K562 (cell line): Measurements from ENCODE around the gene FAM184B. TPM values are rescaled to one million over a fixed set of nuclear protein-coding genes. Genes with fewer than 3 reads are reported as not detected.

Source experiments
- ATAC-seq: fragments of 200-7000 bp; cut with Tn5 transposase; 3 replicates; pipeline ENCODE4 v1.9.1; 2020; ENCODE audit warnings: moderate library complexity
- BruUV-seq: library from RNA; stranded (reverse); fragments of 400-500 nt; replicated peaks from 2 replicates; lab custom pipeline; 2021; lab: Mats Ljungman, UMichigan
- CTCF ChIA-PET: fragments of 300-600 bp; formaldehyde crosslinking; extraction: SDS; loops from one replicate; lab custom pipeline; 2021; ENCODE audit warnings: low intra/inter-chr PET ratio; lab: Yijun Ruan, JAX
- POLR2A ChIA-PET: fragments of 300-600, 350-650 bp; sonication (Branson Sonifier 250); formaldehyde crosslinking; extraction: SDS; loops from one replicate; lab custom pipeline; 2021; ENCODE audit warnings: antibody characterized with exemption, inconsistent platforms; lab: Yijun Ruan, JAX
- DNase-seq, 4 experiments: peaks; one replicate each; pipeline versions ENCODE4 v3.0.0 to v3.0.0-alpha.2; 2011 to 2018; ENCODE audit warnings: low spot score in 3 of 4, mixed read lengths in 3 of 4; ENCODE audit errors: extremely low read depth in 1 of 4
- FAIRE-seq: peaks from 2 replicates; lab custom pipeline; 2011; peaks lifted over from hg19 to GRCh38; lab: Jason Lieb, UNC
- H2AFZ ChIP-seq: 2 replicates; pipeline ENCODE4 v1.6.0; 2011; ENCODE audit warnings: low read depth, low read length, control low read depth, inconsistent platforms
- H3K27ac ChIP-seq: fragments of 200-600 bp; 3 replicates; pipeline ENCODE4 v1.8.0; 2011; ENCODE audit warnings: low read depth, mild to moderate bottlenecking, control low read depth, inconsistent platforms, low read length, moderate library complexity, mixed read lengths; ENCODE audit errors: extremely low read depth
- H3K27me3 ChIP-seq, 2 experiments: fragments of 300-600 bp in 1 of 2; 2 replicates in 1 of 2; 3 replicates in 1 of 2; pipeline versions ENCODE4 v1.6.0 to v1.8.0; 2011; ENCODE audit warnings: inconsistent platforms in 2 of 2, low read length in 2 of 2, mild to moderate bottlenecking in 1 of 2, mixed read lengths in 1 of 2, moderate library complexity in 1 of 2; ENCODE audit not compliant: control insufficient read depth in 2 of 2, insufficient read depth in 2 of 2
- H3K36me3 ChIP-seq: fragments of 300-600 bp; 3 replicates; pipeline ENCODE4 v1.8.0; 2011; ENCODE audit warnings: mild to moderate bottlenecking, low read length, inconsistent platforms; ENCODE audit not compliant: control insufficient read depth, insufficient read depth
- H3K4me1 ChIP-seq, 2 experiments: fragments of 200-600 bp in 1 of 2; replicated peaks in 1 of 2; 2 replicates in 1 of 2; 3 replicates in 1 of 2; pipeline versions ENCODE4 v1.5.1 to v1.8.0; 2011; ENCODE audit warnings: inconsistent platforms in 2 of 2, low read length in 2 of 2, mild to moderate bottlenecking in 1 of 2, mixed read lengths in 1 of 2, moderate library complexity in 1 of 2; ENCODE audit not compliant: control insufficient read depth in 2 of 2, insufficient read depth in 2 of 2
- H3K4me2 ChIP-seq: 2 replicates; pipeline ENCODE4 v1.6.1; 2011; ENCODE audit warnings: low read length, control low read depth, inconsistent platforms, mixed read lengths; ENCODE audit not compliant: insufficient read depth
- H3K4me3 ChIP-seq: fragments of 200-600 bp; sonication (generic), shearing (Covaris generic); 2 replicates; pipeline ENCODE4 v1.5.1; 2016; ENCODE audit warnings: control low read depth, inconsistent platforms
- H3K79me2 ChIP-seq: fragments of 200-600 bp; 3 replicates; pipeline ENCODE4 v1.8.0; 2011; ENCODE audit warnings: low read length, inconsistent platforms; ENCODE audit not compliant: control insufficient read depth, insufficient read depth
- H3K9ac ChIP-seq, 2 experiments: 2 replicates each; pipeline versions ENCODE4 v1.6.0 to v1.6.1; 2011; ENCODE audit warnings: low read depth in 2 of 2, low read length in 2 of 2, control low read depth in 1 of 2, inconsistent platforms in 1 of 2, mild to moderate bottlenecking in 1 of 2, mixed read lengths in 1 of 2; ENCODE audit not compliant: insufficient read depth in 1 of 2
- H3K9me1 ChIP-seq: one replicate; pipeline ENCODE4 v1.6.0; 2011; ENCODE audit warnings: inconsistent platforms, mild to moderate bottlenecking, low read length, moderate library complexity; ENCODE audit not compliant: control insufficient read depth, insufficient read depth
- H3K9me3 ChIP-seq: replicated peaks from 2 replicates; pipeline ENCODE4 v1.5.1; 2011; ENCODE audit warnings: low read depth, low read length, inconsistent platforms; ENCODE audit not compliant: control insufficient read depth, insufficient read depth
- H4K20me1 ChIP-seq: replicated peaks from 2 replicates; pipeline ENCODE4 v1.6.1; 2011; ENCODE audit warnings: low read length, inconsistent platforms, mixed read lengths; ENCODE audit not compliant: control insufficient read depth, insufficient read depth
- HMG20A ChIP-seq: fragments of 450-650 bp; formaldehyde crosslinking; conservative IDR thresholded peaks from 2 replicates; pipeline ENCODE4 v1.4.0; 2020; ENCODE audit warnings: mild to moderate bottlenecking, mixed read lengths
- PML ChIP-seq: IDR thresholded peaks from 2 replicates; pipeline ENCODE4 v1.6.1; 2012; ENCODE audit warnings: low read length, inconsistent platforms
- WGBS: fragments of 100-300 bp; shearing (Covaris generic); methylation state at CpG from one replicate; pipeline ENCODE4 v1.1.6; 2016; ENCODE audit warnings: low coverage, mixed read lengths; ENCODE audit not compliant: insufficient coverage; ENCODE audit errors: missing lambda C conversion rate; 5-methylcytosine and 5-hydroxymethylcytosine counted together
- in situ Hi-C: fragments of 300-500 bp; cut with MboI; formaldehyde crosslinking; loops from 4 replicates; pipeline ENCODE4 v1.15.0; 2018; ENCODE audit warnings: inconsistent platforms, mixed read lengths
- intact Hi-C: fragments of 100-400 bp; cut with micrococcal nuclease; formaldehyde crosslinking; loops from 2 replicates; pipeline ENCODE4 v1.14.2; 2022
- polyA plus RNA-seq, 8 experiments: library from polyadenylated mRNA; depleted of rRNA in 4 of 8; stranded (reverse) in 5 of 8; unstranded in 3 of 8; fragments of >200 nt; fragmentation: Nextera tagmentation in 2 of 8; fragmentation: Illumina TruSeq in 1 of 8; extraction: Ambion mirVana in 2 of 8; extraction: Trizol in 1 of 8; gene quantifications; 2 replicates each; pipeline versions ENCODE4 v1.2.1 to v1.2.3, GENCODE V29; 2011 to 2014; ENCODE audit warnings: inconsistent platforms in 1 of 8, missing spikeins in 1 of 8
- total RNA-seq, 7 experiments: library from RNA; depleted of rRNA in 6 of 7; stranded (reverse); fragments of >200 nt in 6 of 7; fragmentation: Illumina TruSeq in 2 of 7; extraction: Trizol in 2 of 7; gene quantifications; 2 replicates each; pipeline versions ENCODE4 v1.2.1 to v1.2.3, GENCODE V29; 2011 to 2021; ENCODE audit warnings: low replicate concordance in 1 of 7
- TF ChIP-seq, protein P1 (sequence below): sonication (generic); formaldehyde crosslinking; IDR thresholded peaks from 2 replicates; pipeline ENCODE4 v1.8.1; 2023; ENCODE audit warnings: mild to moderate bottlenecking, missing genetic modification reagents

Gene FAM184B
- total and polyA plus RNA-seq, 9 of the 15 experiments (the other 6 are each of a cell fraction or from before 2014, with no cell fraction given) = not detected

DNA sequence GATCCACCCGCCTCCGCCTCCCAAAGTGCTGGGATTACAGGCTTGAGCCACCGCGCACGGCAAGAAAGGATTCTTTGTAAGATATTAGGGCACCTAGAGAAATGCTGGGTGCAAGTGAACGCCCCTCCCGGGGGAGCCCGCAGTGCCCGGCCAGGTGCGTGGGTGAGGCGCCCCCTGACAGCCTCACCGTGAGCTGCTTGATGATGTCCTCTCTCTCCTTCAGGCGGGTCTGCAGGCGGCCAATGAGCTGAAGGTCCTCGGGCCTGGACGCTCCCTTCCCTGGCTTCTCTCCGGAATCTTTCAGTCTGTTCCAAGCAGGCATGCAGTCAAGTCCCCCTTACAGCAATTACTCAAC, 145.1 kb downstream of the FAM184B start:
- no peak overlapping the region for H3K9ac ChIP-seq
- no peak overlapping the region for H3K27ac ChIP-seq
- no peak overlapping the region for H2AFZ ChIP-seq
- 86% methylated on average over 13 of the region's 17 CpGs for whole genome bisulfite sequencing
- no peak overlapping the region for H3K4me3 ChIP-seq
- H3K36me3 ChIP-seq = peaks cover 45% of the 10 kb centered on the region
- FAIRE-seq = no peak
- H3K9me3 ChIP-seq = no peaks in the 10 kb centered on the region
- H3K4me1 ChIP-seq = peaks cover 3 to 13% of the 10 kb centered on the region in 2 experiments; a peak in 2 of 5 replicates
- BruUV-seq = no TSS peak
- ChIA-PET POLR2A (interaction anchor here (0.7 kb wide), 1 partner anchor 146 kb away, joined by 3 read pairs; no protein-coding TSS in a partner anchor), CTCF (interaction anchor here (0.5 to 2.7 kb wide), 4 partner anchors 17 to 296 kb away, joined by 4 to 13 read pairs (median 6); partner anchors contain the start of gene QDPR)
- no peaks in the 10 kb centered on the region for H3K9me1 ChIP-seq
- no peak overlapping the region for H3K4me2 ChIP-seq
- in situ Hi-C loops (no loop called here), intact Hi-C loops (loop anchor here (10.0 kb wide), 1 partner anchor 168 kb away; no protein-coding TSS in a partner anchor)
- no peak for DNase-seq
- H4K20me1 ChIP-seq = peaks cover 6% of the 10 kb centered on the region
- peak; percentile 43 for ATAC-seq
- no peaks in the 10 kb centered on the region for H3K27me3 ChIP-seq
- TF ChIP-seq PML (no peak), HMG20A (CRISPR knock-in tag) (no peak)
- TF ChIP-seq, protein P1, sequence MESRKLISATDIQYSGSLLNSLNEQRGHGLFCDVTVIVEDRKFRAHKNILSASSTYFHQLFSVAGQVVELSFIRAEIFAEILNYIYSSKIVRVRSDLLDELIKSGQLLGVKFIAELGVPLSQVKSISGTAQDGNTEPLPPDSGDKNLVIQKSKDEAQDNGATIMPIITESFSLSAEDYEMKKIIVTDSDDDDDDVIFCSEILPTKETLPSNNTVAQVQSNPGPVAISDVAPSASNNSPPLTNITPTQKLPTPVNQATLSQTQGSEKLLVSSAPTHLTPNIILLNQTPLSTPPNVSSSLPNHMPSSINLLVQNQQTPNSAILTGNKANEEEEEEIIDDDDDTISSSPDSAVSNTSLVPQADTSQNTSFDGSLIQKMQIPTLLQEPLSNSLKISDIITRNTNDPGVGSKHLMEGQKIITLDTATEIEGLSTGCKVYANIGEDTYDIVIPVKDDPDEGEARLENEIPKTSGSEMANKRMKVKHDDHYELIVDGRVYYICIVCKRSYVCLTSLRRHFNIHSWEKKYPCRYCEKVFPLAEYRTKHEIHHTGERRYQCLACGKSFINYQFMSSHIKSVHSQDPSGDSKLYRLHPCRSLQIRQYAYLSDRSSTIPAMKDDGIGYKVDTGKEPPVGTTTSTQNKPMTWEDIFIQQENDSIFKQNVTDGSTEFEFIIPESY (CRISPR knock-in tag) = peak; percentile 32; the same call in 1 of the 2 replicates
- TF ChIP-seq, all 486 proteins: peak for 1
- H3K79me2 ChIP-seq = no peaks in the 10 kb centered on the region
